Measurements from ENCODE around the gene ERC2. TPM values are rescaled to one million over a fixed set of nuclear protein-coding genes. Genes with fewer than 3 reads are reported as not detected.

Gene ERC2
- total and polyA plus RNA-seq, 12 donors, result 0.22 to 4.2 (median 1.7) TPM

GRCh38 chr3:56339671-56340070 lies 128.6 kb downstream of the ERC2 start:
- WGBS, 2 donors, result 31 to 37% methylated on average over 4 of the region's 4 CpGs
- H3K27ac ChIP-seq, result no peak overlapping the region
- no peak overlapping the region for H3K4me3 ChIP-seq
- H3K27me3 ChIP-seq, result peaks cover 0 to 16% (median 6%) of the 10 kb centered on the region in 7 donors
- no peaks in the 10 kb centered on the region for H3K4me1 ChIP-seq
- H3K9me3 ChIP-seq, result no peaks in the 10 kb centered on the region
- H3K36me3 ChIP-seq, result no peaks in the 10 kb centered on the region
- DNase-seq (no peak), ATAC-seq (no peak)
- no peak for TF ChIP-seq CTCF (IDR thresholded peaks at IDR 0.05)
- intact Hi-C loops (cut with DNase I), result loop anchor here in 8 of 10 donors (2.0 to 10.0 kb wide), 5 partner anchors 108 to 645 kb away; no protein-coding TSS in a partner anchor

GRCh38 chr3:56339244-56339643 lies 129.0 kb downstream of the ERC2 start:
- no peak for TF ChIP-seq CTCF (IDR thresholded peaks at IDR 0.05)
- Histone ChIP-seq H3K36me3 (no peaks in the 10 kb centered on the region), H3K4me1 (no peaks in the 10 kb centered on the region), H3K4me3 (no peak overlapping the region), H3K9me3 (no peaks in the 10 kb centered on the region), H3K27ac (no peak overlapping the region), H3K27me3 (peaks cover 0 to 17% (median 6%) of the 10 kb centered on the region in 7 donors)
- WGBS, 2 donors, result 90 to 94% methylated on average over 2 of the region's 2 CpGs
- intact Hi-C loops (cut with DNase I), result loop anchor here in 1 of 10 donors (5.0 kb wide), 1 partner anchor 108 kb away; no protein-coding TSS in a partner anchor
- ATAC-seq, result no peak
- DNase-seq, result no peak

GRCh38 chr3:56336023-56336422 lies 132.2 kb downstream of the ERC2 start:
- Histone ChIP-seq H3K4me3 (no peak overlapping the region), H3K9me3 (no peaks in the 10 kb centered on the region), H3K27me3 (peaks cover 0 to 4% (median 0%) of the 10 kb centered on the region in 7 donors), H3K27ac (no peak overlapping the region), H3K36me3 (no peaks in the 10 kb centered on the region), H3K4me1 (no peaks in the 10 kb centered on the region)
- no peak for TF ChIP-seq CTCF (IDR thresholded peaks at IDR 0.05)
- intact Hi-C loops (cut with DNase I), result loop anchor here in 1 of 10 donors (5.0 kb wide), 1 partner anchor 111 kb away; no protein-coding TSS in a partner anchor
- DNase-seq, result no peak
- WGBS, 2 donors, result 88 to 93% methylated on average over 4 of the region's 4 CpGs
- no peak for ATAC-seq

- 84 to 86% methylated on average over 3 of the region's 3 CpGs for WGBS, 2 donors
- DNase-seq (no peak), ATAC-seq (no peak)
- Histone ChIP-seq H3K9me3 (no peaks in the 10 kb centered on the region), H3K27me3 (no peaks in the 10 kb centered on the region), H3K4me1 (peaks cover 0 to 21% (median 6%) of the 10 kb centered on the region in 9 donors), H3K27ac (no peak overlapping the region), H3K36me3 (no peaks in the 10 kb centered on the region), H3K4me3 (no peak overlapping the region)
- intact Hi-C loops (cut with DNase I), result no loop called here
- no peak for TF ChIP-seq CTCF (IDR thresholded peaks at IDR 0.05)
These were observed 143.8 kb downstream of the ERC2 start for GRCh38 chr3:56324473-56324872.

Data from heart right ventricle (tissue), 16 donors.